GM10266 (cell line): Measurements from ENCODE around the gene NOD2.

Source experiments
- DNase-seq: peaks from one replicate; pipeline ENCODE4 v3.0.0; 2012; ENCODE audit errors: extremely low spot score
- CTCF ChIP-seq: IDR thresholded peaks from 2 replicates; pipeline ENCODE4 v1.5.1; 2012; ENCODE audit warnings: mild to moderate bottlenecking, low read depth; ENCODE audit not compliant: control insufficient read depth, insufficient read depth; ENCODE audit errors: missing control alignments

NOD2 gene

DNA sequence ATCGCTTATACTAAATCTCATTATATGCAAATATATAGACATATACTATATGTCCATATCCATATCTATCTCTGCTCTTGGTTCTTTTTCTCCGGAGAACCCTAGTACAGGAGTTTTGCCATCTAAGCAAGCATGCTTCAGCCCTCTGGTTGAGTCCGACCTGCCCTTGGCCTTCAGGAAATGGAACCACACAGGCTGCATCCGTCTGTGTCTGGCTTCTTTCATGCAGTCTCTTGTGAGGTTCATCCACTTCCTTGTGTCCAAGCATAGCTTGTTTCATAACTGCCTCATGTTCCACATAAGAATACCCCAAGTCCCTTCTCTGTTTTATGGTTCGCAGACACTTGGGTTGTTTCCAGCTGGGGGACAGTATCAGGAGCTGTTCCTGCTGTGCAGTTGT is 29.1 kb upstream of the NOD2 start:
- TF ChIP-seq CTCF = no peak
- DNase-seq = no peak

GRCh38 chr16:50665128-50665878 is 28.1 kb upstream of the NOD2 start:
- peak; percentile 83 for TF ChIP-seq CTCF
- peak; percentile 72 for DNase-seq

DNA sequence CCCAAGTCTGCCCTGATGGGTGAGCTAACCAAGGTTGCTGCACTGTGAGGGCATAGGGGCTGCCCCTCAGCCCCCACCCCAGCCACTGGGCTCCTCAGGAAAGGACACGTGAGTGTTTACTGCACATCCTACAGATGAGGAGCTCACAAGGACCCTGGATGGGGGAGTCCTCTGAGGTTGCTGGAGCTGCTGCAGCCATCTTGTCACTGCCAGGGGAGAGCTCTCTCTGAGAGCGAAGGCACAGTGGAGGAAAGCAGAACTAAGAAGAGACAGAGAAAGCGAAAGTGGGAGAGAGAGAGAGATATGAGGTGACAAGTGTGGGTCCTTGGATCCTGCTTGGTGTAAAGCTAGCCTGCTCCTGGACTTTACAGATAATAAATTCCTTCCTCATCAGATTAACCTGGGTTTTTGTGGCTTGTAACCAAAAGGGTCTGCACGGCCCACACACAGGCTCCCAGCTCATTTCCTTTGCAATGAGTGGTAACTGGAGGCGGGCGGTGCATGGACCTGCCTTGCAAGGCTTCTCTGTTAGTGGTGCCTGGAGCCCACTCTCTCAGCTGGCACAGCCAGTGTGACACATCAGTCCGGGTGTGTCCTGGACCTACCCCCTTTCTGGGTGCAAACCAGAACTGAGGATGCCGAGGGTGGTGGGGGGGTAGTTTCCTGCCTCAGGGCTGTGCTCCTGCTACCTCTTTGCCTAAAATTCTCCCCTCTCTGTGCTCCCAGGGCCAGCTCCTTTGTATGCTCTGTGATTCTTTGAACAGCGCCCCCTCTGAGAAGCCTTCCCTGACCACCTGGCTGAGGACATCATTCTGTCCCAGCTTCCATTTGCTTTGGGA is 26.5 kb upstream of the NOD2 start:
- TF ChIP-seq CTCF = peak; percentile 1
- DNase-seq = peak; percentile 77

GRCh38 chr16:50667497-50668367 is 25.7 kb upstream of the NOD2 start:
- no peak for DNase-seq
- peak; percentile 51 for TF ChIP-seq CTCF

DNA sequence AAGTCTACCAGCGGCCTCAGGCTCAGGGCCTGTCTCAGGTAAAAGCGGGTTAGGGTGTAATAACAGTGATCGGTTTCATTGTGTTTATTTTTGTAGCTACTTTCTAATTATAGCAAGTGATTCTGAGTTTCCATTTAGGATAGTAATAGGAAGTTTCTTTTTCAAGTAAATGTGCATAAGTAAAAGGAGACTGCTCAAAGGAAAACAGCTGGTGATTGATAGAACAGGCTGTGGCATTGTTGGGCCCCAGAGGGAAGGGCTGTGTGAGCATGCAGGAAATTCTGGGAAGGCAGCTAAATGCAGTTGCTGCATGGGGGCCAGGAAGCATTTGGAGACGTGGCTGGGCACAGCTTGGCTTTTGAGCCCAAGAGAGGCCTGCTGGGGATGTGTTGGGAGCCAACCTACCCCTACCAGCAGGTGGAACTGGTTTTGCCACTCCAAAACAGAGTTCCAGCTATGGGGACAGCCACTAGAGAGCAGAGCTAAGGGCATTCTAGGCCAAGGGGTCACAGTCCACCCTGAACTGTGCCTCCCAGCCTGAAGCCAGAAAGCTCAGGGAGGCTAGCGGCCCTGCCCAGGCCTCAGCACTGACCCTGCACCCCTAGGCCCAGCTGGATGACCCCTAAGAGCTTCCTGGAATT is 24.9 kb upstream of the NOD2 start:
- no peak for TF ChIP-seq CTCF
- no peak for DNase-seq

GRCh38 chr16:50669741-50670140 is 23.7 kb upstream of the NOD2 start:
- no peak for TF ChIP-seq CTCF
- DNase-seq = no peak
